Measurements from ENCODE around the gene ARHGAP15.

The ARHGAP15 gene

DNA sequence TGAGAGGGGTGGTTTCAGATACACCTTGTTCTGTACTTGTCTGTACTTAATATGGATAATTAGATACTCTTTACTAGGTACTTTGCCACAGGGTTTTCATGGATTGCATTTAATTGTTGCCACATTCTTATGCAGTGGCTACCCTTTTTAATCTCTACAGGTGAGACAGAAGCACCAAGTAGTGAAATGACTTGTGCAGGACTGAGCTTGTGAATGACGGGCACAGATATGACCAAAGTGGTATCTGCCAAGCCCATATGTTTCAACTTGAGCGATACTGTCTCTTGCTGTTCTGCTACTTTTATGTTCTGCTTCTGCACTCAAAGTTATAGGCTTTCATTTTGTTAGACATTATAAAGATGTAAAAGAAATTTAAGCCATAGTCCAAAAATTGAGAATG lies 288.2 kb downstream of the ARHGAP15 start:
- DNase-seq = no peak

DNA sequence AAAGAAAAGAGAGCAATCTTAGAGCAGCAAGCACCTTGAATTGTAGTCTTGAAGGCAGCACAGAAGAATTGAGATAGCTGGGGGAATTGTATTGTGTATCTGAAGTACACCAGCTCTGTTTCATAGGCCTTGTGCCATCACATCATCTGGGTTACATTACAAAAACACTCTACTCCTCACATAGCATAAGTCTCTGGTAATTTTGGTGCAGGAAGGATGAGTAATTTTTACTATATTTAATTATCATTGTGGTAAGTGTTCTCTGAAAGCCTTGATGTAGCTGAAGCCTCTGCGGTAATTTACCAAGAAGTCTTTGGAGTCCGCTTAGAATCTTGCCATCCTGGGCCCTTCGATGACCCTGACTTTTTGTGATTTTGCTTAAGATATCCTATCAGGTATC lies 291.1 kb downstream of the ARHGAP15 start:
- DNase-seq = no peak

DNA sequence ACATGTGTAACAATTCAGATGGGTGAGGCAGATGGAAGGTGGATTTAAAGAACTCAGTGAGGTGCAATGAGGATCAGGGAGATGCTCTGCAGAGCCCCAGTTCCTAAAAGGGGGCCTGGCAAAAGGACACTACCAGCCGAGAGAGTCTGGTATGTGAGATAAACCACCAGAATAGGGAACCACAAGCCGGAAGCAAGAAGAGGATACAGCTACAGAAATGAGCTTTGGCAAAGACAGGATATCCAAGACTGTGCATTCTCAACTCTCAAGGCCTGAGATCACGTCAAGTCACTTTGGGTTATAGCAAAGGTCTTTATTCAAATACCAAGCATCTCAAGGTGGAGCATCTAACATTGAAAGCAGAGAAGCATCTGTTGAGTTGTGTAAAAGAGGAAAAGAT lies 293.5 kb downstream of the ARHGAP15 start:
- no peak for DNase-seq

DNA sequence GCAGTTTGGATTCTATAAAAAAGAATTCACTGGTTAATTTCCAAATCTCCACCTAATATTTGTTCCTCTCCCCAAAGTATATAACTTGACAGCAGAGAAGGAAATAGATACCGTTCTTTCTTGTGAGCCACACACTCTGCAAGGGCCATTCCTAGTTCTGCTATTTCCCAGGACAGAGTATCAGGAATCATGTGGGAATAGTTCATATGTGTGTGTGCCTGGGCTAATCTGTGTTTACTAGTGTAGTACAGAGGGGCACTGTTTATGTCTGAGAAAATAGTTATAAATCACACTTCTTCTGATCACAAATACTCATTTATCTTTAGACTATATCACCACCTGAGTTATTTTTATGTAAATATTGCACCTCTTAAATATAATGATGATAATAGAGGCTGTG lies 296.7 kb downstream of the ARHGAP15 start:
- no peak for DNase-seq

DNA sequence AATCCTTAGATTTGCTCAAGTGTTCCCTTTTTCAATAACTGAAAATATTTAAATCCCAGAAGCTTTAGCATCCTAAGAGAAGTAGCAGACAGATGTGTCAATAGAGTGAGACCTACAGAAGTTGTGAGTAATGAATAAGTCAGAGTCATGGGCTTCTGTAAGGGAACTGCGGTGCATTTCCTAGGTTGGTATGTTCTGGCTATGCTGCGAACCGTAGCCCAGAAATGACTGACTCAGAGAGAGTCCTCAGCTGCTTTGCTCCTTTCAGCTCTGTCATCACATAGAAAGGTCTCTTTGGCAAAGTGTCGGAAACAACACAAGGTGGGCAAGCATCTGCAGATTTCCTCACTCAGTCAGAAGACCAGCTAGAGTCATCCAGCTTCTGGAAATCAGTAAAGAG lies 297.1 kb downstream of the ARHGAP15 start:
- DNase-seq = no peak

DNA sequence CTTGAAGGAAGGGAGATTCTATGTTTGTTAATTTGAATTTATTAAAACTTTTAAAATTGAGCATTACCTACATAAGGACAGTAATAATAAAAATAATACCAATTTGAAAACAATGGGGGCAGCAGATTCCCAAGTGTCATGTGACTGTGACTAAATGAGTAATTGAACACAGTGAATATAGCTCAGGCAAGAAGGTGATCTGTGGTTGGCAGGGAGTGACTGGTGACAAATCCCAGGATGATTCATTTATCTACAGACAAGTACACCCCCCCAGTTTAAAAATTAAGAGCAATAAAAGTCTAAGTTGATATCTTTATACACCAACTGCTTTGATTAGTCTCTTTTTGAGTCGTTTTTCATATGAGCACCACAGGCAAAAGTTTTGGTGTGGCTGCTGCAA lies 299.5 kb downstream of the ARHGAP15 start:
- DNase-seq = no peak

DNA sequence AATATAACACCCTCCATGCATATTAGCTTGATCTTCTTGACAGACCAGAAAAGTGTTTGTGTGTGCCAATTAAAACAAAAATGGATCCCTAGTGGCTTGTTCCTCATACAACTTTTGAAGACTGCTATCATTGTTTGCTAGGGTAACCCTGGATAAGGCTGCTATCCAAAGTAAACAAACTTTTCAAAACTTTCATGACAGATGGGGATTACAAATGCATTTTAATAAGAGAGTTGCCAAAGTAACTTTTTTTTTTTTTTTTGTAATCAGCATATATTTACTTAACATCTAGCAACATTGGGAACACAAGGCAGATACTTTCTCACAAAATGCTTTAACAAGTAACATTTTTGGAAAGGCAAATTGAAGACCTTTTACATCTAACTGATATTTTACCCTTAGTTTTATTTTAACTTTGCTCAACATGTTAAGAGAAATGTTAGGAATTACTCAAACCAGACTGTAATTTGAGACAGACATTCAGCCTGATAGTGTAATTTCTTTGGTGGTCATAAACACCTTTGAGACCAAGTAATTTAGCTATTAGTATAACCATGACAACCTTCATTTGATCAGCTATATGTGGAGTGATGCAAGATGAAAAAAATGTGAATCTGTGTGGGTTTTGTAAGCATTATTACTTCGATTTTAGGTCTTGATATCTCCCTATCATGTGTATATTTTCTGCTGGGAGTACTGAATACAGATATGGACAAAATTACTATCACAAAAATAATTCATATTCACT lies 300.9 kb downstream of the ARHGAP15 start:
- no peak for DNase-seq

DNA sequence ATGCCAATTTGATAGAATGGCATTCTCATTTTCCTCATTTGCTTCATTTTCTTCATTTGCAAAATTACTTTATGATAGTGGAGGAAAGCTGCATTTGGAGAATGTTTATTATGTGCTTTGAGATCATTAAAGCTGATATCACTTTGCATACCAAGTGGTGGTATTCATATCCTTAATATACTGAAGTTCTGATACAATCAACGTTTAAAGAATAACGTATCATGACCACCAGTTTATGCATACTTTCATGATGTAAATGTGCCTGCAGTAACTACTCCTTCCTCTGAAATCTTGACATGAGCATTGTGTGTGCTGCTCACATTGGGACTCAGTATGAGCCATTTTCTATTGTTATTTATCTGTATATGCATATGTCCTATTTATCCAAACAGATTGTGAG lies 302.1 kb downstream of the ARHGAP15 start:
- no peak for DNase-seq

DNA sequence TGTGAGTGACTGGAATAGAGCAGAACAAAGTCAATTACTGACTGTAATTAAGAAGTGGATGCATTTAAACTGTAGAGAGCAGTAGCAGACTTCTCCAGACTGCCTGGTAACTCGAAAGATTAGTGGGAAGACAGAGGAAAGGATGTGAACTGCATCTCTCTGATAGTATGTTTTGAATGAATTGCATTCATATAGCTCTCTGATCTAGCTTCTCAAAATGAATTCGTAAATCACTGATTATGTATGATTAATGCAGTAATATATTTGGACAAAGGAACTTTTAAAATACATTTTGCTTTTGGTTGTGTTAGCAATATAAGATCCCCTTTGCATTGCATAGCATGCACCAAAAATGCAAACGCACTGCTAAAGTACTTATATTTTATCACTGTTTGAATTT lies 304.0 kb downstream of the ARHGAP15 start:
- DNase-seq = no peak

DNA sequence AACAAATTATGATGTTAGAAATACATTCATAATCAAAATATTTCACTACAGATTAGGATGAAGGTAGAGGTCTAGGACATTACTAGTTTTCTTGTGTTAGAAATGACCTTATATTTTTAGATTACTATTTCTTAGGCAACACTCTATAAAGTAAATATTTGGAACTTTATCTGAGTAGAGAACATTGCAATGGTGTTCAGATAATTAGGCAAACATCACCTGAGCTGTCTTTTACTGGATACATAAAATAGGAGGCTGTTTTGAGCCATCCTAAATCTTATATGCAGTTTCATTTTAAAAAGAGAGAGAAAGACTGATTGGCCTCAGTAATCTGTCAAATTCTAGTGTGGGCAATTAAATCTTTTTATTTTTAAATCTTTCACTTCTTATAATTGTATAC lies 304.6 kb downstream of the ARHGAP15 start:
- DNase-seq = no peak

DNA sequence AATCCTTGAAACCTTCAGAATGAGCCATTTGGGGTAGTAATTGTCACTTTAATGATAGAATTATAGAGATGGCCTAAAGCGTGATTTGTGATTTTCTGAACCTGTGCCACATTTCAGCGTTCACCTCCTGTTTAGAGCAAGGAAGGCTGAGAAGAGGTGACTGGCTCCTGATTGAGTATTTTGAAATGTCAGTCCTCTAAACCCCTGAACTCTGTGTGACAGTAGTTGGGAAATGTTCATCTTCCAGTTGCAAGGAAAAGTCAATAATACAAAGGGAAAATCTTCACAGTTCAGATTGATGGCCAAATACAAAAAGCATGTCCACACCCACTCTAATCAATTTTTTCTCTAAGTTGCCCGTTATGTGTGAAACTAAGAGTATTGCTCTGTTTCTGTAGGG lies 305.2 kb downstream of the ARHGAP15 start:
- no peak for DNase-seq

DNA sequence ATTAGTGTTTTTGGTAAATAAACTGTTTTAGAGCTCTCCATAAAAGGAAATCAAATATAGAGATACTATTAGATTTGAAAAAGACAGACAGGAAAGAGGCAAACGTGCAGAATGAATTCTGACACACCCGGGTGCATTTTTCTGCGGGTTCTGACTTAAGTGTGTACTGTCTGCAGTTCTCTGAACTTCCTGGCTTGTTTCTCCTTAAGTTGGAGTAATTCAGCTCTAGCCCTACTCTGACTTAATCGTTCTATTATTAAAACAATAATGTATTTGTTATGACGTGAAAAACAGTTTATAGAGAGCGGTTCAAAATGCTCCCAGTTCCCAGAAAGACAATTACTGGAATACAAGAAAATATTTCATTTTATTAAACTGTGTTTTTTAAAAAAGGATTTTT lies 305.9 kb downstream of the ARHGAP15 start:
- no peak for DNase-seq

DNA sequence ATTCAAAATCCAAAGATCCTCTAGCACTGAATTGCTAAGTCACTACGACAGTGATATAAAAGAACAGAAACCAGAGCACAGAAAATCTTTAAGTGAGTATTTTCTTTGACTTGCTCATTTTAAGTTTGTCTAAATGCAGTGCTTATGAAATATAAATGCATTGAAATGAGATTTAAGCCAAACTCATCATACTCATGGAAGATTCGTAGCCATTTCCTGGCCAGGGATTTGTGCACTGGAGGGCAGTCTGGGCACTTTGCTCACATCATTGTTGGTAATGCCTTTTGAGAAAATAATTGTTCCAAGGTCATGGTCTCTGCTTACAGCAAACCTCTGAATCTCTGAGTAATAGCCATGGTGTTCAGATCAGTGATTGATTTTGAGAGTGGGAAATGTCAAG lies 307.7 kb downstream of the ARHGAP15 start:
- DNase-seq = no peak

DNA sequence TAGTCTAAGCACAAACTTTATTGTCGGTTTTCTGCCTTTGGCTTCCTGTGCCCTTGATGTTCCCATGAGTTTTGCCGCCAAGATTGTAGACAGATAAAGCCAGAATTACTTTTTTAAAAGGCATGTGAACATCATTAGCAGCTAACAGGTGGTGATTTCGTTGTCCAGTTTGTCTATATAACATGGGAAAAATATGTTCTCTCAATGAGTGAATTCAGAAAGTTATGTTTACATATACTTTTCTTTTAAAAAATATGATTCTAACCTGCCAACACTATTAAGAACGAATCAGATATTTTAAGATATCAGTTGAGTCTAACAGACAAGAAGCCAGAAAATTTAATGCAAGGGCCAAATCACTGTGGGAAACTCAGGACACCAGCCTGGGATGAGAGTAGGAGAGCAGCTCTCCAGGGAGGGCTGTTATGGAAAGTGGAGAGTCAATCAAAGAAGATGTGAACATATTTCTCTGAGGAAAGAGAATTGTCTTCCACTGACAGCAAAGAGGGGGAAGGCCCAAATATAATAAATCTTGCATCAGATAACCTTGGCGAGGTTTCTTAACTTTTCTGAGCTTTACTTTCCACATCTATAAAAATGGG lies 311.3 kb downstream of the ARHGAP15 start:
- DNase-seq = no peak

DNA sequence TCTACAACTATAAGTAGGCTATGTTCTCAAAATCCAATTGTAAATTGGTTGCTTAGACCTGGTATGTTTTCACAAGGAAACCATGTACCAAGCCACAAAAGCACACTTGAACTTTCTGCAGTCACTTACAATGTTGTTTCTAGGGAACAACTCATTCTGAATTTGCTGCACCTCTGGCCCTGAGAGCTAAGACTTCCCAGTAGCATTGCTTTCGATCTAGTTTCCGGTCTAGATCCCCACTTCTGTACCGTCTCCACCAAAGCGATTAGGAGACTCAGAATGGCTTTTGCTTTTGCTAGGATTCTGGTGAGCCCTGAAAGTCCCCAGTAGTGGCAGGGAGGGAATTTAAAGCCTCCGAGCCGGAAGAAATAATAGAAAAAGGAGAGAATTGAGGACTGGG lies 313.0 kb downstream of the ARHGAP15 start:
- DNase-seq = no peak

DNA sequence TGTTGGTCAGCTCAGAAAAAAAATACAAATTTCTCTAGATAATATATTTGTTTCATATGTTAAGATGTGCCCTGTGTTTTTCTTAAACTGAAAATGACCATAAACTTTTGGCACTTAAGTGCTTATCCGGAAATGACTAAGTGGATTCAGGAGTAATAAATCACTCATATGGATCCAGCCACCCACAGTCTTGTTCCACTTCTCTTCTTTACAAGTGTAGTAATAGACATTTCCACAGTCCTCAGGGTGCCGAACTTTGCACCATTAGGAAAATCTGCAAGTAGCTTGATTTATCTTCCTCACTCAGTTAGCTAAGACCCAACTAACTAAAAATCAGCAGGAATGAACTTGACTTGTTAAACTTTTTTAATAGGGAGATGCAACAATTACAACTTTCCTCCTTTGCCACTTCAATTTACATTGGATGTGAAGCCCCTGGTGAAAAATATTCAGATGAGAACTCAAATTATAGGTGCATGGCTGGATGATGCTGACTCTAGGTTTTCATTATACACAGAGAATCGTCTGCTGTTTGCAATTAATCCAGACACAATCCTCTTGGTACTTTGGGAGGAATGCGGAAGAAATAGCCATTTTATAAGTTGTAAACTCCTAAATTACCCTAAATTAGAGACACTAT lies 322.5 kb downstream of the ARHGAP15 start:
- DNase-seq = peak; percentile 2

DNA sequence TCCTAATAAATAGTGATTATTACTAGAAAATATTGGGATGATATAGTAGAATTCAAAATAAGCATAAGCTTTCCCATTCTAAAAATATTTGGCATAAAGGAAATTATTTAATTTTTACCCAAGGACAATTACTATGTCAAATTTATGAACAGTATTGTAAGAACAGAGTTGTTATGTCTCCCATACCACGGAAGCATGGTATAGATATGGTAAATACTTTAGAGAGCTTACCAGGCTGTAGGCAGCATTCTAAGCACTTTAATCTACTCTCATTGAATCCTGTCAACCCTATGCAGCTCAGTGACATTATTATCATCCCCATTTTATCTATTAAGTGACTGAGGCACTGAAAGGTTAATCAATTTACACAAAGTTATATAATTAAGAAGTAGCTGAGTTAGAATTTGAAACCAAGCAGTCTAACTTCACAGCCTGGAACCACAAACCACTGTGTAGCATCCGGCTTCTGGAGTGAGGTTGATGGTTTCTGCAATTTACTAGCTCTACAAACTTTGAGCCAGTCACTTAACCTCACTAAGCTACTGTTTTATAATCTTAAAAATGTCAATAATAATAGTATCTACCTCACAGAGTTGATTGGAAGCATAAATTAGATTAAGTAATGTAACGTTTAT lies 323.7 kb downstream of the ARHGAP15 start:
- no peak for DNase-seq

DNA sequence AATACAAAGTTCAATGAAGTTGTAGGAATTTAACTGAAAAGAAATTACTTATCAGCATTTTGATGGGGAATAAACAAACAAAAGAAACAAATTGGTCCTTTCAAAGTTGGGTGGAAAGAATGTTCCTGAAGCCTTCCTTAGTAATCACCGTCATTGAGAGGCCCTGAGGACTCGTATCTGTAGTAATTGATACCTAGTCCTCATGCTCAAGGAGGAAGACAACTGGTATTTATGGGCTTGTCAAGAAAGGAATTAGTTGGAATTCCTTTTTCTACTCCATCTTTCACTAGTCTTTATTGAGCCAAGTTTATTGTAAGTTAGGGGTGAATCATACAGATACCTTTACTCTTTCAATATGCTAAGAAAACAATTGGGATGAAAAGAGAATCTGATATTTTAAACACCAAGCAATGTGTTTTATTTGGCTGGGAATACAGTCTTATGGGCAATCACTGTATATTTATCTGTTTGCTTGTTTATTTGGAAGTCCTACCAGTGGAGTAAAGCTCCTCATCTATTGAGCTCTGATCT lies 324.8 kb downstream of the ARHGAP15 start:
- DNase-seq = no peak

DNA sequence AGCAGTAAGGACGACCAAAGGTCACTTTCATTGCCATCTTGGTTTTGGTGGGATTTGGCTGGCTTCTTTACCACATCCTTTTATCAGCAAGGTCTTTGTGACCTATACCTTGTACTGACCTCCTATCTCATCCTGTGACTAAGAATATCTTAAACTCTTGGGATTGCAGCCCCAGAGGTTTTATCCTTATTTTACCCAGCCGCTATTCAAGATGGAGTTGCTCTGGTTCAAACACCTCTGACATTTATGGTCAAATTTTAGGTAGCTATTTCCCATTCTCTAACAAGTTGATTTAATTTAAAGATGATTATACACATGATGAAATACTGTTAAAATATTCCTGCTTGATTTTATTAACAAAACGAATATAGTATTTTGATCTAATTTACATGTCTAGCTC lies 326.1 kb downstream of the ARHGAP15 start:
- DNase-seq = no peak

DNA sequence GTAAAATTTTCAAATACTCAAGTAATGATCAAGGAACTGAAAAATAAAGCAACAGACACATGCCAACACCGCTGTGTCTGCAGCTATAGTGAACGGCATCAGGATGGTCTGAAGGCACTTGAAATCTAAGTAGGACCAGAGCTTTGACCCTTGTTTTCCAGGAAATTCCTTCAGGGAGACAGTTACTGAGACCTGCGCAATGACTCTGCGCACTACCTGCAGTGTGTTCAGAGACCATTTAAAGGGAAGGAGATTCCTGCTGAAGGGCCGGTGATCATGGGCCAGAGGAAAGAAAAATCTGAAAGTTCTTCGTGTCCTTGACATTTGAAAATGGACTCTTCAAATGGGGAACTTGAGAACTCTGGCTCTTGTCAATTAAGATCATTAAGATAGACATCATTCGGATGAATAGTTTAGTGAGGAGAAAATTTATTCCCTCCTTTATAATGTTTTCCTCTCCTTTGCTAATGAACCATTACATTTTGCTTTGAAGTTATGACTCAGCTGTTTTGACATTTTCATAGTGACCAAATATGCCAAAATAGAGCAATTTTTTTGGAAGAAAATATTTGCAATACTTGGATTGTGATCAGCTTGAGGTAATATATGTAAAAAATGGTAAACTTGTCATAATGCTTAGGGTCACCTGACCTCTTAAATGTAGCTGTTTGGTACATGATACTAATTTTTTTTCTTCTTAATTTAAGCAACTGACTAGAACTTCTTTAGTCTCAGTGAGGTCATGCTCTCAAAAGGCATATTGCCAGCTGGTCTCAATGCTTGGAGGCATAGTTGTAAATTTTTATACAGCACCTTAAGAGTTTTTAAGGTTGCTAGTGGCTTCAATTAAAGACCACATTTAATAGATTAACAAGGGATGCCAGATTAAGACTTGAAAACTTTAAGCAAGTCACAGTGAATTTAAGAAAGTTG lies 329.3 kb downstream of the ARHGAP15 start:
- no peak for DNase-seq

DNA sequence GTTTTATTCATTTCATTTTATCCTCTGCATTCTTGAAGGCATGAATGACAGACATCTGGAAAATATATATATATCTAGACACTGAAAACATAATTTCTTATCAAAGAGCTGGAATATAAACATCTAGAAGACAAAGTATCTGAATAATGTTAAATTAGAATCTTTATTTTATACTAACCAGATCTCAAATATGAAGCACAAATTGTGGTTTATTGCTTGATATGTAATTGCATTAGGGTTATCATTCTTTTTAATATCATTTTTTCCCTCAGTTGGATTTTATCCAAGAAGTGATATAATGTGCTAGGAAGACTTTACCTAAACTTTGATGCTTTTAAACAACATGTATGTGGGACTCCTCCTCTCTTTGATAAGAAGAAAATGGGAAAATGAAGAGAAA lies 331.2 kb downstream of the ARHGAP15 start:
- DNase-seq = no peak

DNA sequence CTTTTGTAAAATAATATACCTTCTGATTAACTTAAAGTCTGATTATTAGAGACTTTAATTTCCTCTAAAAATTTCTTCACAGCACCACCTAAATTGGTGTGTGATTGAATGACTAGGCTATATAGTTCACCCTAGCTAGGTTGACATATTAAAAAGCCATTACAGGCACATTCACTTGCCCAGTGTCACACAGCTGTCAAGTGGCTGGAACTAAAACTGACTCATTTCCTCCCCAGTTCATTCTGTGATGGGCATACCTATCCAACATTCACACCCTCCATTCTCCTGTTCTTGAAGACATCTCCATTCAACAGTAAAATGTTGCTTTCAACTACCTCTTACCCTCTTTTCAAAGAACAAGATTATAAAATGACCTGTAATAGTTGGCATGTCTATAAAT lies 334.5 kb downstream of the ARHGAP15 start:
- no peak for DNase-seq

DNA sequence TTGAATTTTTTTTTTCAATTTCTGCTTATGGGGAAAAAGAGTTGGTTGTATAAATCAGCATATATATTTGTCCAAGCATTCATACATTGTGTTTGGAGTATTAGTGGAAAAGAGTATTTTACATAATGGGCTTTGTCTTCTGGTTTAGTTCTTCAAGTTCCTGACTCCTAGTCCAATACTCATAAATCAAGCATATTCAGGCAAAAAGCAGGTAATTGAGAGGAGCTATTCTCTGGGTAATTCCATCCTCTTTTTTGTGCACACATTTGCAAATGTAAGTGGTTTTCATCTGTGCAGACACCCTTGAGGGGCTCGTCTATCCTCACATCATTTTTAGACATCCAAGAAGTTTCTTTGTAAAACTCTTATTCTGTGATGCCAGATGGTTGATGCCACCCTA lies 337.2 kb downstream of the ARHGAP15 start:
- no peak for DNase-seq

Measured in NCI-H510A treated with DMSO at 0.1 percent for 48 hours (cell line).